ENCODE data around the gene PDIA3.
"Not testable (repeated sequence)": the region's sequence is repeated elsewhere in the genome, so short reads cannot be mapped to it uniquely, and the experiment has no call there.

Gene PDIA3

DNA sequence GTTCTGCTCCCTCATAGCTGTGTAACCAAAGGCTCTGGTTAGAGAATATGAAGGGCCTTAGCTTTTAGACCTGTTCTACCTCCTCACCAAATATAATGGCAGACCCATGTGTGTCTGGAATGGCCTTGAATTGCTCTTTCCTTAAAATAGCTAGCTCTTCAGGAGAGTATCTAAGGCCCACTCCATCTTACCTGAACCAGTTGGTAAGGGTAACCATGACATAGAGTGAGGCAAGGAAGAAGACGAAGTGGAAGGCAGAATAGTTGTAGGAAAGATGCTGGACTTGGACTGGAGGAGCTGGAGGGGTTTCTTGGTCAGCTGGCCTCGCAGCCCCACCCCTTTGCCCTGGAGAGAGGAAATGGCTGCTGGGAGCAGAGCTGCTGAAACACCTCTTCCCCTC, 49.0 kb downstream of the PDIA3 start:
- Mint-ChIP-seq H3K4me1 (peaks cover 64% of the 10 kb centered on the region), H3K4me3 (no peak overlapping the region), H3K9me3 (no peaks in the 10 kb centered on the region), H3K27ac (peak overlapping the region in 1 of 2 donors; percentile 83), H3K27me3 (no peaks in the 10 kb centered on the region)
- ATAC-seq (no peak), DNase-seq (no peak)

DNA sequence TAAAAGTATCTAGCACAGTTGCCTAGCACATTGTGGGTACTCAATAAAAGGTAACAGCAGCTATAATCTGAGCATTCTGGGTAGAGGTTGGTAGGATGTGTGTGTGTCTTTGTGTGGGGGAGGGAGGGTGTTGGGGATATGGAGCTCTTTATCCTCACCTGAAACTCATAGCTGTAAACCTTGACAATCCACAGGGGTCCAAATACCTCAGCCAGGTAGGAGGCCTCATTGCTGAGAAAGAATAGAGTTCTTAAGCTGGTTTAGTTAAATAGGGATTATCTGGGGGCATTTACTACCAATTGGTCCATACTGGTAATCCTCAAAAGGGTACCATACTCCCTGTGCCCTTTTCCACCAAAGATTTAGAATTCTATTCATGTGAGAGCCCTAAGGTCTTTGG, 49.8 kb downstream of the PDIA3 start:
- no peaks in the 10 kb centered on the region for H3K27me3 Mint-ChIP-seq
- ATAC-seq: no peak
- no peak overlapping the region for H3K4me3 Mint-ChIP-seq
- H3K9me3 Mint-ChIP-seq: no peaks in the 10 kb centered on the region
- no peak for DNase-seq
- peak overlapping the region in 1 of 2 donors; percentile 55 for H3K27ac Mint-ChIP-seq
- H3K4me1 Mint-ChIP-seq: peaks cover 70% of the 10 kb centered on the region

DNA sequence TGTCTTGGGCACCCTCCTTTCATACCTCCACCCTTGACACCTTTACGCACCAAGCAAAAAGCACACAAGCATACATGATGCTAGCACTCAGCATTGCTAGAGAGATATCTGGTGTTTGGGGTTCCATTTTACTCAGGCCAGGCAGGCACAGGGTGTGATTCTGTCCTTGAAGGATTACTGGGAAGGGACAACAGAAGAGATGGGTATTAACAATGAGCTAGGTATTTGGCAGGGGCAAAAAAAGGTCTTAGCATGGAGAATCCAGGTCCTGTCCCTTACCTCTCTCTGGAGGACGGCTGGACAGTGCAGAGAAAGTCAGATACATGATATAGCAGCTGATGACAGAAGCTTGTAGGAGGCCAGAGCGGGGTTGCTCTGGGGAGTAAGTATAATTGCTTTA, 50.3 kb downstream of the PDIA3 start:
- ATAC-seq (no peak), DNase-seq (no peak)
- Mint-ChIP-seq H3K4me3 (no peak overlapping the region), H3K27me3 (no peaks in the 10 kb centered on the region), H3K27ac (peak overlapping the region in 1 of 2 donors; percentile 55), H3K9me3 (no peaks in the 10 kb centered on the region), H3K4me1 (peaks cover 75% of the 10 kb centered on the region)

GRCh38 chr15:43799209-43799944, 53.1 kb downstream of the PDIA3 start:
- Mint-ChIP-seq H3K27ac (peak overlapping the region in 1 of 2 donors; percentile 36), H3K4me1 (peaks cover 67% of the 10 kb centered on the region), H3K9me3 (no peaks in the 10 kb centered on the region), H3K4me3 (peak overlapping the region; percentile 25 to 98), H3K27me3 (no peaks in the 10 kb centered on the region)
- DNase-seq (no peak), ATAC-seq (no peak)

DNA sequence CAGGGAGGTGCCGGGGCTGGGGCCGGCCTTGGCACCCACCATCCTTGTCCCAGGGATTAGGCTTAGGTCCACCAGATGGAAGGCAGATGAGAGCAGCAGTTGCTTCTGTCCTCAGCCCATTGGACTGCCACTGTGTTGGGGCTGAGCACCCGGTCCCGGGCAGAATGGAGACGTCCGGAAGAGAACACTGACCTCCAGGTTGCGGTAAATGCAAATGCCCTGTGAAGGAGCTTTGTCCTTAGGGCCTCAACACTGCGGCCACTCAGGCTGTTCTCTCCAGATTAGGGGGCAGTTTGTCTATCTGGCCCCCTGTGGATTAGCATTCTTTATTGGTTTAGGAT, 53.7 kb downstream of the PDIA3 start, which contains the start of gene SERINC4:
SERINC4 (minus strand) TSS at position 276 of the 341 bp plus-strand sequence; CDS start at position 42, 234 bp downstream.
- DNase-seq (no peak), ATAC-seq (peak; percentile 9)
- H3K27me3 Mint-ChIP-seq: no peaks in the 10 kb centered on the region
- H3K27ac Mint-ChIP-seq: peak within 1 kb of the TSS; percentile 98 to 99
- peaks cover 61% of the 10 kb centered on the region for H3K4me1 Mint-ChIP-seq
- H3K4me3 Mint-ChIP-seq: peak within 1 kb of the TSS; percentile 98 to 99
- no peaks in the 10 kb centered on the region for H3K9me3 Mint-ChIP-seq

DNA sequence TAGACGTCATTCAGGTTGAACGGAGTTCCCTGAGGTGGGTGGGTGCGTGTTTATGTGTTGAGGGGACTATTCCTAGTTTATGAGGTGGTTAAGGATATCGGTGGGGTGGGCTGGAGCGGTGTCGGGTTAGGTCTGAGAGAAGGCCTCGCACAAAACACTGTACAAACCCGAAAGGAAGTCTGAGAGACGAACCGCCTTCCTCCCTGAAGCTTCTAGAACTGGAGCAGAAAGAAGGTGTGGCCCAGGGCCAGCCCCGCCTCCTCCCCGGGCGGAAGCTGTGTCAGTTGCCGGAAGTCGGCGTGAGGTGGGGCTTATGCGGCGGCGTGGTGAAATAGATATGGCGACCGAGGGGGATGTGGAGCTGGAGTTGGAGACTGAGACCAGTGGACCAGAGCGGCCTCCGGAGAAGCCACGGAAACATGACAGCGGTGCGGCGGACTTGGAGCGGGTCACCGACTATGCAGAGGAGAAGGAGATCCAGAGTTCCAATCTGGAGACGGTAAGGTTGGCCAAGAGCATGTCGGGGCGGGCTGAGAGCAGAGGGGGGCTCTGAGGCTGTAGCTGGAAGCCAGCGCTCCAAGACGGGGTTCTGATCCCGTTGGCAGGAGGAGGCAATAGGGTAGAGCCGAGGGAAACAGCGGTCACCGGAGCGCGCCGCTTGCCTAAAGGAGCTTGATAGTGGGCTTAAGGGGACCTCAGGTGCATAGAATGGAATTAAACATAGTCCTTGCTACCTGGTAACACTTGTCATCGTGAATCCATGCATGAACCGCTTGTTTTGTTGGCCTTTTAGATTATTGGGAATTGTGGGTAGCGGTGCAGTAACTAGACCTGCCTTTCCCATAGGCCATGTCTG, 54.3 kb downstream of the PDIA3 start, which contains the start of gene HYPK:
HYPK (plus strand) TSS at position 314 of the 856 bp plus-strand sequence; CDS start at position 338, 24 bp downstream.
- no peaks in the 10 kb centered on the region for H3K9me3 Mint-ChIP-seq
- H3K4me1 Mint-ChIP-seq: peaks cover 55% of the 10 kb centered on the region
- H3K27me3 Mint-ChIP-seq: no peaks in the 10 kb centered on the region
- H3K27ac Mint-ChIP-seq: peak within 1 kb of the TSS; percentile 98 to 99
- DNase-seq (peak; percentile 85 to 90), ATAC-seq (peak; percentile 99)
- H3K4me3 Mint-ChIP-seq: peak within 1 kb of the TSS; percentile 98 to 99

DNA sequence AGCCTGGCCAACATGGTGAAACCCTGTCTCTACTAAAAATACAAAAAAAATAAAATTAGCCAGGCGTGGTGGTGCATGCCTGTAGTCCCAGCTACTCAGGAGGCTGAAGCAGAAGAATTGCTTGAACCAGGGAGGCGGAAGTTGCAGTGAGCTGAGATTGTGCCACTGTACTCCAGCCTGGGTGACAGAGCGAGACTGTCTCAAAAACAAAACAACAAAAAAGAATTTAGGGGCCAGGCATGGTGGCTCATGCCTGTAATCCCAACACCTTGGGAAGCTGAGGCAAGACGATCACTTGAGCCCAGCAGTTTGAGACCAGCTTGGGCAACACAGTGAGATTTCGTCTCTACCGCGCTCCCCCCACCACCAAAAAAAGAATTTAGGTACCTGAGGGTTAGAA, 56.4 kb downstream of the PDIA3 start:
- not testable (repeated sequence) for H3K9me3 Mint-ChIP-seq, H3K4me3 Mint-ChIP-seq, DNase-seq, H3K27ac Mint-ChIP-seq, H3K27me3 Mint-ChIP-seq, ATAC-seq
- H3K4me1 Mint-ChIP-seq: peaks cover 38% of the 10 kb centered on the region

DNA sequence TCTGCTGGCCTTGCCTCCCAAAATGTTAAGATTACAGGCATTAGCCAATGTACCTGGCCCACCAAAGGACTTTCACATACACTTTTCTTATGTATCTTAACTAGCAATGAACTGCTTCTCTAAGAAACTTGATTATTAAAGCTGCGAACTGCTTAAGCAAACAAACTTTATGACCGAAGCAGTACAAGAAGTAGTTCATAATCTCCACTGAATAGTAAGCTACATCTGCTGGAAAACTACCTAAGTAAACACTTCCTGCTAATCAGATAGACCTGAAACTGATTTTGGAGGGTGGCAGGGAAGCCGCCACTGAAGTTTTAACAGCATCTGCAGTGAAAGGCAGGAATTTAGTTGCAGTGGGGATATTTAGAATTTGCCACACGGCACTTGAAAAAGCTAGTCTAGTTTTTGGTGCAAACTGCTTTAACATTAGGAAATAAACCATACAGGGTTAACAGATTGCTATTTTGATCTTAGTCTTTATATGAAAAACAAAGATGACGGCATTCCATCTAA, 62.3 kb downstream of the PDIA3 start:
- no peaks in the 10 kb centered on the region for H3K9me3 Mint-ChIP-seq
- H3K27me3 Mint-ChIP-seq: no peaks in the 10 kb centered on the region
- ATAC-seq (no peak), DNase-seq (no peak)
- H3K27ac Mint-ChIP-seq: no peak overlapping the region
- no peak overlapping the region for H3K4me3 Mint-ChIP-seq
- peaks cover 5% of the 10 kb centered on the region for H3K4me1 Mint-ChIP-seq

- Mint-ChIP-seq H3K4me3 (no peak overlapping the region), H3K27ac (peak overlapping the region; percentile 42 to 61), H3K4me1 (peaks cover 5% of the 10 kb centered on the region), H3K27me3 (no peaks in the 10 kb centered on the region), H3K9me3 (no peaks in the 10 kb centered on the region)
- DNase-seq (no peak), ATAC-seq (no peak)
Measured at GRCh38 chr15:43808960-43809678, 62.9 kb downstream of the PDIA3 start.

DNA sequence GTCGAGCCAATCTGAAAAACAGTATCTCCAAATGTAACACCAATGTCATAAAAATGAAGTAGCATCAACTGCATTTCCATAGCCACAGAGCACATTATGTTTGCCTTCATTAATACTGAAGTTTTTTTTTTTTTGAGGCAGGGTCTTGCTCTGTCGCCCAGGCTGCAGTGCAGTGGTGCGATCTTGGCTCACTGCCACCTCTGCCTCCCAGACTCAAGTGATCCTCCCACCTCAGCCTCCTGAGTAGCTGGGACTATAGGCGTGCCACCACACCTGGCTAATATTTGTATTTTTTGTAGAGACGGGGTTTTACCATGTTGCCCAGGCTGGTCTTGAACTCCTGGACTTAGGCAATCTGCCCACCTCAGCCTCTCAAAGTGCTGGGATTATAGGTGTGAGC, 68.8 kb downstream of the PDIA3 start:
- not testable (repeated sequence) for H3K9me3 Mint-ChIP-seq, H3K4me1 Mint-ChIP-seq, H3K4me3 Mint-ChIP-seq, H3K27ac Mint-ChIP-seq, ATAC-seq, DNase-seq, H3K27me3 Mint-ChIP-seq

DNA sequence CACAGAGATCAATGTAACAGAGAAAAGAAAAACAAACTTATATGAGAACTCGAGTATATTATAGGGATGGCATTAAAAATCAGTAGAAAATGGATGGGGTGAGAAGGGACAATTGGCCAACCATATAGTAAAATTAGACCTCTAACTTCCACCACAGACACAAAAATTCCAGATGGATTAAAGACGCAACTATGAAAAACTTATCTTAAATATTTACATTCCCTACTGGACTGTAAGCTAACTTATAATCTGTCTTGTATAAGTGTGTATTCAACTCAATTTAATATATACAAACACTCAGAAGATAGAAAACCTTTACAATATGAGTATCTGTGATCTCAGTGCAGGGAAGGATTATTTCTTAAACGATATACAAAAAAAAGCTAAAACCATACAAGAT, 75.3 kb downstream of the PDIA3 start:
- no peaks in the 10 kb centered on the region for H3K27me3 Mint-ChIP-seq
- no peak for DNase-seq
- peaks cover 52% of the 10 kb centered on the region for H3K4me1 Mint-ChIP-seq
- peak overlapping the region in 1 of 2 donors; percentile 66 for H3K27ac Mint-ChIP-seq
- peak overlapping the region; percentile 41 to 70 for H3K4me3 Mint-ChIP-seq
- H3K9me3 Mint-ChIP-seq: peaks cover 0 to 3% of the 10 kb centered on the region in 2 donors
- ATAC-seq: no peak

Measured in stimulated activated naive CD8-positive, alpha-beta T cell treated with anti-CD3 and anti-CD28 coated beads, Interleukin-15, amount 100 ng/mL, for 72 hours (primary cell).